Measurements from ENCODE around the gene PRUNE1. TPM values are rescaled to one million over a fixed set of nuclear protein-coding genes. Genes with fewer than 3 reads are reported as not detected.

PRUNE1 gene
- total RNA-seq, 2 donors from 2014 or later, result 18.1 to 20.1 TPM

DNA sequence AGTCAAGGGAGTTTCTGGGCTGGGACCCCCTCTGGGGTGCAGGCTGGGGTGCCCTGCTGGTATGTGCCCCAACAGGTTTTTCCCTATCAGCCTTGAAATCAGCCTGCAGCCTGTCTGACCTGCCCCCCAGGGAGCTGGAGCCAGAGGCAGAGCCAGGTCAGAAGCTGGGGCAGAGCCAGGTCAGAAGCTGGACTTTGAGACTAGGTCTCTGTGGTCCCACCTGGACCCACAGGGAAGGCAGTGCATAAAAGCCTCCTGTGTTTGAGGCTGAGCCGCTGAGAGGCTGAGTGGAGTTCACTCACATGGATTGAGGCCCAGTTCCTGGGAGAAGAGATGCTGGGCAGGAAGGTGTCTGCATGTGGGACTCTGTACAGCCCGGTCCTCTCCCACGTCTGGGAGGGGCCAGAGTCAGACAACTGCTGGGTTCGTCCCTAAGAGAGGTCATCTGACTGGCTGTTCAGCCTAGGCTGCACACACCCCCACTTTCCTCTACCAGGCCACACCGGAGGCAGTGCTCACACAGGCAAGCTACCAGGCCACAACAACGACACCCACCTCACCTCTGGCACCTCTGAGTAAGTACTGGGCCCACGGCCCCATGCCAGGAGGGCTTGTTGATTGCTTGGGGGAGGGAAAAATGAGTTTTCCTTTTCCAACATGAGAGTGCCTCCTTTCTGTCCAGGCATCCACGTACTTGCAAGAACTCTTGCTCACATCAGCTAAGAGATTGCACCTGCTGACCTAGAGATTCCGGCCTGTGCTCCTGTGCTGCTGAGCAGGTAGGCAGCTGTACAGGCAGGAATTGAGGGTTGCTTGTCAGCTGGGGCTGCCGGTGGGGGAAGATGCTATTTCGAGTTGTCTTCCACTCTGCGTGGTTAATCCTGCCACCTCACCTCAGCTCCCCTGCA, 26.2 kb upstream of the PRUNE1 start, which contains the start of gene ANXA9:
ANXA9 (plus strand) TSS at position 488 of the 908 bp plus-strand sequence. CDS start 814 bp downstream, outside the sequence.
- Mint-ChIP-seq H3K4me3 (no peak within 1 kb of the TSS), H3K9me3 (no peaks in the 10 kb centered on the region), H3K36me3 (ENCODE audit: insufficient read depth in 2 of 2) (no peaks in the 10 kb centered on the region), H3K4me1 (ENCODE audit: low read depth) (peaks cover 29% of the 10 kb centered on the region), H3K27me3 (ENCODE audit: low read depth) (no peaks in the 10 kb centered on the region), H3K27ac (no peak within 1 kb of the TSS)
- ATAC-seq (replicated peaks in 1 of 2) (peak in 1 of 2 donors; percentile 27), DNase-seq (no peak)

DNA sequence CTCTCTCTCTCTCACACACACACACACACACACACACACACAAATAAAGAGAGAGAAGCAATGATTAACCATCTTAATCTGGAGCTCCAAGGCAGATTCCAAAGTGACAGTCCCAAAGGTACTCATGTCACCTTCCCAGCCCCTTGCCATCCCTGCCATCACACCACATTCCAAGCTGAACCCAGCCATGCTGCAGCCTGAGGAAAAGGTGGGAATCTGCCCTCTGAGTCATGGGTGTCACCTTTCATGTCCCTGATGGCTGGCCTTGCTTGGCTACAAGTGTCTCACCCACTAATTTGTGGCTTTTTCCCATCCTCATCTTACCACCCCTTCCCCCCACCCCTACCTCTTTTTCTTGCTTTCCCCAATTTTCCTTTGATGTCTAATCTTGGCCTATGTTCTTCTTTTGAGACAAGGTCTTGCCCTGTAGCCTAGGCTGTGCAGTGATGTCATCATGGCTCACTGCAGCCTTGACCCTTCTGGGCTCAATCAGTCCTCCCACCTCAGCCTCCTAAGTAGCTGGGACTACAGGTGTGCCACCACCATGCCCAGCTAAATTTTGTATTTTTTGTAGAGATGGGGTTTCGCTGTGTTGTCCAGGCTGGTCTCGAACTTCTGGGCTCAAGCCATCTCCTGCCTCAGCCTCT, 22.9 kb upstream of the PRUNE1 start:
- no peaks in the 10 kb centered on the region for H3K36me3 Mint-ChIP-seq (ENCODE audit: insufficient read depth in 2 of 2)

DNA sequence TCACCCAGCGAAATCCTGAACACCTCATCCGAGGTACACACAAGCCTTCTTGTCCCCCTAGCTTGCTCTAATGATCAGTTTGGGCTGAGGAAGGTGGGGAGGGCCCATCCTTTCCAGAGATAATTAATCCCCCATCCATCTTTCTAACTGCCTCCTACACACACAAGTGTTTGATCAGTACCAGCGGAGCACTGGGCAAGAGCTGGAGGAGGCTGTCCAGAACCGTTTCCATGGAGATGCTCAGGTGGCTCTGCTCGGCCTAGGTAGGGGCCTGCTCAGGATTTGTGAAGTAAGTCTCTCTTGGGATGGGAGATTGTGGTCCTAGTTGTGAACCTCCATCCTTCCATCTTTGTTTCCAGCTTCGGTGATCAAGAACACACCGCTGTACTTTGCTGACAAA, 20.3 kb upstream of the PRUNE1 start:
- Mint-ChIP-seq H3K27ac (no peak overlapping the region), H3K36me3 (ENCODE audit: insufficient read depth in 2 of 2) (no peaks in the 10 kb centered on the region), H3K27me3 (ENCODE audit: low read depth) (no peaks in the 10 kb centered on the region), H3K4me3 (no peak overlapping the region), H3K9me3 (no peaks in the 10 kb centered on the region), H3K4me1 (ENCODE audit: low read depth) (no peaks in the 10 kb centered on the region)
- ATAC-seq (replicated peaks in 1 of 2), result no peak
- DNase-seq, result no peak

More for the DNA sequence above, 22.9 kb upstream of the PRUNE1 start:
- H3K4me1 Mint-ChIP-seq (ENCODE audit: low read depth), result no peaks in the 10 kb centered on the region
- H3K27me3 Mint-ChIP-seq (ENCODE audit: low read depth), result no peaks in the 10 kb centered on the region
- H3K4me3 Mint-ChIP-seq, result no peak overlapping the region
- DNase-seq (no peak), ATAC-seq (replicated peaks in 1 of 2) (no peak)
- H3K9me3 Mint-ChIP-seq, result no peaks in the 10 kb centered on the region
- H3K27ac Mint-ChIP-seq, result no peak overlapping the region

DNA sequence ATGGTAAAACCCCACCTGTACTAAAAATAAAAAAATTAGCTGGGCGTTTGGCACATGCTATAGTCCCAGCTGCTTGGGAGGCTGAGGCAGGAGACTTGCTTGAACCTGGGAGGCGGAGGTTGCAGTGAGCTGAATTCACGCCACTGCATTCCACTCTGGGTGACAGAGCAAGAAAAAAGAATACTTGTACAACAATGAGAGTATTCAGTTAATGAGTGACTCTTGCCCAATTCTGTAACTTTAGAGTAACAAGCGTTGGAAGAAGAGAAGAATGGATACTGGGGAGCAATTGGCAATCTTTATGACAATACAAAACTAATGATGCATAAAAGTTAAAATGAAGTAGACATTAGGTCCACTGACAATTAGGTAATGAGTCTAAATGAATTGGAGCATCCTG, 15.6 kb upstream of the PRUNE1 start:
- no peak overlapping the region for H3K27ac Mint-ChIP-seq
- H3K36me3 Mint-ChIP-seq (ENCODE audit: insufficient read depth in 2 of 2), result no peaks in the 10 kb centered on the region
- no peak for DNase-seq
- no peaks in the 10 kb centered on the region for H3K9me3 Mint-ChIP-seq
- no peak for ATAC-seq (replicated peaks in 1 of 2)
- no peak overlapping the region for H3K4me3 Mint-ChIP-seq
- H3K27me3 Mint-ChIP-seq (ENCODE audit: low read depth), result no peaks in the 10 kb centered on the region
- H3K4me1 Mint-ChIP-seq (ENCODE audit: low read depth), result no peaks in the 10 kb centered on the region

DNA sequence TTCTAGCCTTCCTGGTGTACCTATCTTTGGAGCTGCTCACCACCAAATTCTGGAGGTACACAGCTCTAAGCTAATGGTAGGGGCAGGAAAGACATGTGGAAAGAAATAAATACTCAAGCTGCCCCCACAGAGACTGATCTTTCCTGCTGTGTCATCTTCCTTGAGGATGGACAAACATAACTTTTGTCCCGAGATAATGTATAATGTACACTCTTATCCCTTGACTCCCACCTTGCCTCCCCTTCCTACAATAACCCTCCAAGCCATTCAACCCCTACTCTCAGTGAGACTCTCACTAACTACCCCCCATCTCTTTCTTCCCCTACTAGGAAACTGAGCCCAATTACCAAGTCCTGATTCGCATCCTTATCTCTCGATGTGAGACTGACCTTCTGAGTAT, 14.0 kb upstream of the PRUNE1 start:
- no peaks in the 10 kb centered on the region for H3K9me3 Mint-ChIP-seq
- H3K27ac Mint-ChIP-seq, result no peak overlapping the region
- H3K4me3 Mint-ChIP-seq, result no peak overlapping the region
- no peak for ATAC-seq (replicated peaks in 1 of 2)
- peaks cover 6% of the 10 kb centered on the region for H3K4me1 Mint-ChIP-seq (ENCODE audit: low read depth)
- H3K36me3 Mint-ChIP-seq (ENCODE audit: insufficient read depth in 2 of 2), result no peaks in the 10 kb centered on the region
- H3K27me3 Mint-ChIP-seq (ENCODE audit: low read depth), result no peaks in the 10 kb centered on the region
- DNase-seq, result no peak

DNA sequence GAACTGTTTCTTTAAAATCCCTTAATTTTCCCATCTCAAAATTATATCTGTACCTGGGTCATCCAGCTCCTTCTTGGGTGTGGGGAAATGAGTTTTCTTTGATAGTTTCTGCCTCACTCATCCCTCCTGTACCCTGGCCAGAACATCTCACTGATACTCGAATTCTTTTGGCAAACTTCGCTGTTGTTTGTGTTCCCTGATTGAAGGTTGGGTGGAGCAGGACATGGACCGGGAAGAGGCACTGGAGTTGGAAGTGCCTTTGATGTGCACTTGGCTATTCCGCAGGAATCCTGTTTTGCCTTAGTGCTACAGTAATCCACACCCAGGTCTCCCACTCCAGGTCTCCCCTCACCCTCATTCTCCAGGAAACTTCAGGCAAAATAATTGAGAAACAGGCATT, 12.8 kb upstream of the PRUNE1 start:
- Mint-ChIP-seq H3K36me3 (ENCODE audit: insufficient read depth in 2 of 2) (no peaks in the 10 kb centered on the region), H3K27me3 (ENCODE audit: low read depth) (no peaks in the 10 kb centered on the region), H3K4me3 (peak overlapping the region in 1 of 2 donors; percentile 40), H3K9me3 (no peaks in the 10 kb centered on the region), H3K4me1 (ENCODE audit: low read depth) (peaks cover 18% of the 10 kb centered on the region), H3K27ac (no peak overlapping the region)
- ATAC-seq (replicated peaks in 1 of 2), result no peak
- DNase-seq, result no peak

DNA sequence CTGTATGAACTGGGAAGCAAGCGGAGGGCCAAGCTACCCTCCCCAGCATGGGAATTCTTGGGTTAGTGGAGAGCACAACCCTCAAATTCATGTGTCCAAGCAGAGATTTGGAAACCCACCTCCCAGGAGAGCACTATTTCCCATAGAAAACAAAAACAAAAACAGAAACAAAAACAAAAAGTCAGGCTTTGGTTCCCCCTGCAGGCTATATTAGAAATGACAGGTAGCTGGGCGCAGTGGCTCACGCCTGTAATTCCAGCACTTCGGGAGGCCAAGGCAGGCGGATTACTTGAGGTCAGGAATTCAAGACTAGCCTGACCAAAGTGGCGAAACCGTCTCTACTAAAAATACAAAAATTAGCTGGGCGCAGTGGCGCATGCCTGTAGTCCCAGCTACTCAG, 12.4 kb upstream of the PRUNE1 start:
- peak in 1 of 2 donors; percentile 37 for DNase-seq
- Mint-ChIP-seq H3K9me3 (no peaks in the 10 kb centered on the region), H3K27me3 (ENCODE audit: low read depth) (no peaks in the 10 kb centered on the region), H3K27ac (no peak overlapping the region), H3K4me1 (ENCODE audit: low read depth) (peaks cover 22% of the 10 kb centered on the region), H3K4me3 (peak overlapping the region in 1 of 2 donors; percentile 40), H3K36me3 (ENCODE audit: insufficient read depth in 2 of 2) (peaks cover 0 to under 1% of the 10 kb centered on the region in 2 donors)
- no peak for ATAC-seq (replicated peaks in 1 of 2)

DNA sequence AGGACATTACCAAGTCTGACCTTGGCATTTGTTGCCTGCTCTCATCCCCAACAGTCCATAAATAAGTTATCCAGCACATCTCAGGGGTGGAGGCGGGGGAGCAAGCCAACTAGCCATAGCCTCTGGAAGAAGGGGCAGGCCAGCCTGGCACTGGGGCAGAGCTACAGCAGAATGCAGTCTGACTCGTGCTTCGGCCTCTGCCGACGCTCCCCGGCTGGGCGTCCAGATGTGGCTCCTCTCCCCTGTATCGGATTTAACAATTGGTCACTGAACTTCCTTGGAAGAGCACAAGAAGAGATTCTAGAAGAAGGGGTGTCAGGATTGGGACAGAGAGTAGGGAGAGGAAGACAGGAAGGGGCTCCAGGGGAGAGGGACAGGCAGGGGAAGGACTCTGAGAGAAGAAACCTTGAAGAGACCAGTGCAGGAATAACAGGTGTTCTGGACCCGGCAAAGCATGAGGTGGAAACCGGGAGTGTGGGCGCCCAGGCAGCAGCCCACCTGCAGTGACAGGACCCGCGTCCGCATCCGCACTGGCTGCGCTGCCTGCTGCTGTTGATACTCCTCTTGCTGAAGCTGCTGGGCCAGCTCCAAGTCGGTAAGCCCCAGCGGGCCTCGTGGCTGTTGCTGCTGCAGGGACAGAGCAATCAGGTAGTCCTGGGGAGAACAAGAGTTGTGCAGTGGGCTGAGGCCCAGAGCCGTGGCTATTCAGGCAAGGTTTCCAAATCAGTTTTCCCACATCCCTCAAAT, 10.9 kb upstream of the PRUNE1 start:
- no peak overlapping the region for H3K27ac Mint-ChIP-seq
- peaks cover 36% of the 10 kb centered on the region for H3K4me1 Mint-ChIP-seq (ENCODE audit: low read depth)
- ATAC-seq (replicated peaks in 1 of 2) (no peak), DNase-seq (no peak)
- H3K36me3 Mint-ChIP-seq (ENCODE audit: insufficient read depth in 2 of 2), result peaks cover 0 to 3% of the 10 kb centered on the region in 2 donors
- no peaks in the 10 kb centered on the region for H3K9me3 Mint-ChIP-seq
- H3K27me3 Mint-ChIP-seq (ENCODE audit: low read depth), result no peaks in the 10 kb centered on the region
- no peak overlapping the region for H3K4me3 Mint-ChIP-seq

DNA sequence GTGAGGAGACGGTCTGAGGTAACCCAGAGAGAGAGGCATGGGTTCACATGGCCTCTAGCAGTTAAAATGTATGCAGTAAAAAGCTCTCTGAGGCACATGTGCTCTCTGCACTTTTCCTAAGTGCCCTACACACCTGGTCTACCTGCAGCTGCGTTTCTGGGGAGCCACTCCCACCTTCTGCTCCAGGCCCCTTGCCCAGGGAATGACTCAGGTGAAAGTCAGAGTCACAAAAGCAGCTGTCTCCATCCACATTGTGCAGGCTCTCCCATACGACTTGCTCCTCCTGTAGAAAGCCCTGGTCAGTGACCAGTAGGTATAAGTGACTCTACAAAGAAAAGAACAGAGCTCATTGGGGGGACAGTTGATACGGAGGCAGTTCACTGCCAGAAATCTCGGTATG, 10.3 kb upstream of the PRUNE1 start:
- ATAC-seq (replicated peaks in 1 of 2), result no peak
- Mint-ChIP-seq H3K4me3 (no peak overlapping the region), H3K9me3 (no peaks in the 10 kb centered on the region), H3K27me3 (ENCODE audit: low read depth) (no peaks in the 10 kb centered on the region), H3K4me1 (ENCODE audit: low read depth) (peaks cover 43% of the 10 kb centered on the region), H3K27ac (no peak overlapping the region), H3K36me3 (ENCODE audit: insufficient read depth in 2 of 2) (peaks cover 0 to 3% of the 10 kb centered on the region in 2 donors)
- DNase-seq, result no peak

DNA sequence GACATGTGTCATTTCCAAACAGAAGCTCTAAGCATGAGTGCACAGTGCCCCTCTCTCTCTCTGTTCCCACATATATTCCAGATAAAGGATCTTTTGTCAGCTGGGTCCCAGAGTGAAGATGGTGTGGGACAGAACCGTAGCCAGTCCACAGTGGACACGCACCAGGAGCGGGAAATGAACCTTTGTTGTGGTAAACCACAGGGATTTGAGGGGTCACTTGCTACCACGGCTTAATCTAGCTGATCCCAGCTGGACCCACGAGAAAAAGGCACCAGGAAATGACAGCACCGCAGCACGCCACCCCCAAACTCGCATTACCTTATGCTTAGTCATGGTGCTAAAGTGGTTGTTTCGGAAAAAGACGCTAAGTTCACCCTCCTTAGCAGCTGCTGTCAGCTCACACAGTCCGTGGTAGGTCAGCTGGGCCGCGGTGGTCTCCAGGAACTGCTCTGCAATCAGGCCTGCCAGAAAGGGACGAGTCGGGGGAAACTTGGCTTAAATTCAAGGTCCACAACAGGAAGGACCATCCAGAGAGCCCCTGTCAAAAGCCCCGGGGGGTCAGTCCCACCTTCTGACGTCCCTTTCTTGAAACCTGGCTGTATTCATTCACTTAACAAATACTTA, 9.1 kb upstream of the PRUNE1 start:
- no peaks in the 10 kb centered on the region for H3K9me3 Mint-ChIP-seq
- peaks cover 0 to 3% of the 10 kb centered on the region in 2 donors for H3K36me3 Mint-ChIP-seq (ENCODE audit: insufficient read depth in 2 of 2)
- DNase-seq (peak; percentile 39 to 47), ATAC-seq (replicated peaks in 1 of 2) (peak; percentile 80 to 81)
- peaks cover 49% of the 10 kb centered on the region for H3K4me1 Mint-ChIP-seq (ENCODE audit: low read depth)
- no peaks in the 10 kb centered on the region for H3K27me3 Mint-ChIP-seq (ENCODE audit: low read depth)
- no peak overlapping the region for H3K4me3 Mint-ChIP-seq
- H3K27ac Mint-ChIP-seq, result no peak overlapping the region

DNA sequence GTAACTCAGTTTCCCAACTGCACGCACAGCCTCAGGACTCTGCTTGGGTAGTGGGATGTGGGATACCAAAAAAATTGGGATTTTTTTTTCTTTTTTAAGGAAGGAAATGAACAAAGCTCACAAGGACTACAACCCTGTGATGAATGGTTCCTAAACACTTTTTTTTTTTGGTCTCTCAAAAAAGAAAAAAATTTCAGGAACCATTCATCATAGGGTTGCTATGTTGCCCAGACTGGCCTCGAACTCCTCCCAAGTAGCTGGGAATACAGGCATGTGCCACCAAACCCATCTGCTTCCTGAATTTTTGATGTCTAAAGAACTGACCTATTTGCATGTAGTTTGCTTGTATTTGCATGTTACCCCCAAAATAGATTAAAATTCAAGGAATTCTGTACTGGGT, 8.3 kb upstream of the PRUNE1 start:
- peaks cover 55% of the 10 kb centered on the region for H3K4me1 Mint-ChIP-seq (ENCODE audit: low read depth)
- H3K36me3 Mint-ChIP-seq (ENCODE audit: insufficient read depth in 2 of 2), result peaks cover 0 to 3% of the 10 kb centered on the region in 2 donors
- ATAC-seq (replicated peaks in 1 of 2), result no peak
- DNase-seq, result no peak
- no peaks in the 10 kb centered on the region for H3K27me3 Mint-ChIP-seq (ENCODE audit: low read depth)
- H3K4me3 Mint-ChIP-seq, result no peak overlapping the region
- no peak overlapping the region for H3K27ac Mint-ChIP-seq
- H3K9me3 Mint-ChIP-seq, result no peaks in the 10 kb centered on the region

DNA sequence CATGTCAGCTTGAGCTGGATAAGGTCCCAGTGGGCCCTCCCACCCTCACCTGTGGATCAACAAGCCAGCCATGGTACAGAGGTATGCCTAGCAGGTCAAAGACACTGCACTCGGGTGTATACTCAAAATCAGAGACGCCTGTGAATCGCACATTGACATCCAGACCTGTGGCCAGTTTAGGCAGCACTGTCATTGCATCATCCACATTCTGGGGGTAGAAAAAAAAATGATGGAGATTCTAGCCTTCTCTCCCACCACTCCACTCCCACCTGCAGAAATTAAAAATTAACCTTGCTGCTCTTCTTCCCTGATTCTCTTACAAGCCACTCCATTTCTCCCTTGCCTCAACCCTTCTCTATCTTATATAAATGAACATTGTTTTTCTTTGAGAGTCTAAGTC, 7.8 kb upstream of the PRUNE1 start:
- H3K36me3 Mint-ChIP-seq (ENCODE audit: insufficient read depth in 2 of 2), result peaks cover 0 to 3% of the 10 kb centered on the region in 2 donors
- no peak for ATAC-seq (replicated peaks in 1 of 2)
- no peak for DNase-seq
- H3K4me3 Mint-ChIP-seq, result no peak overlapping the region
- peaks cover 59% of the 10 kb centered on the region for H3K4me1 Mint-ChIP-seq (ENCODE audit: low read depth)
- H3K9me3 Mint-ChIP-seq, result no peaks in the 10 kb centered on the region
- no peaks in the 10 kb centered on the region for H3K27me3 Mint-ChIP-seq (ENCODE audit: low read depth)
- no peak overlapping the region for H3K27ac Mint-ChIP-seq

Data from activated T-cell treated with anti-CD3 and anti-CD28 coated beads, Interleukin-2, amount 50 U/mL, for 72 hours (primary cell).